ENCODE results near the gene RSBN1L. TPM values are rescaled to one million over a fixed set of nuclear protein-coding genes. Genes with fewer than 3 reads are reported as not detected.

RSBN1L gene
- total and polyA plus RNA-seq, 7 experiments from 2014 or later = 7.7 to 41.7 (median 21.9) TPM

- Mint-ChIP-seq H3K27me3 (no peaks in the 10 kb centered on the region), H3K4me1 (no peaks in the 10 kb centered on the region), H3K9me3 (no peaks in the 10 kb centered on the region), H3K4me3 (no peak overlapping the region), H3K27ac (no peak overlapping the region), H3K36me3 (no peaks in the 10 kb centered on the region)
- DNase-seq = no peak
- CTCF ChIA-PET = interaction anchor here (1.1 to 1.8 kb wide), 2 partner anchors 8 to 95 kb away, joined by 3 to 5 read pairs; no protein-coding TSS in a partner anchor
- Histone ChIP-seq H3K27ac (ENCODE audit: low read depth, low read length) (no peak overlapping the region), H3K27me3 (ENCODE audit: control insufficient read depth in 2 of 2, insufficient read depth in 2 of 2, low read length in 2 of 2) (no peaks in the 10 kb centered on the region), H3K4me1 (ENCODE audit: control insufficient read depth in 2 of 2, insufficient read depth in 2 of 2, low read length in 2 of 2) (no peaks in the 10 kb centered on the region), H3K36me3 (ENCODE audit: control insufficient read depth in 2 of 3, insufficient read depth in 3 of 3, low read length in 3 of 3) (no peaks in the 10 kb centered on the region), H3K9me3 (ENCODE audit: control insufficient read depth in 2 of 3, low read length in 3 of 3) (no peaks in the 10 kb centered on the region), H3K4me3 (ENCODE audit: low read length) (no peak overlapping the region)
- POLR2A ChIA-PET = no interaction called here
- intact Hi-C loops (cut with micrococcal nuclease) = no loop called here
- no peak for ATAC-seq
These were observed 31.5 kb upstream of the RSBN1L start for GRCh38 chr7:77664715-77665114.

- no peaks in the 10 kb centered on the region for H3K27me3 Mint-ChIP-seq
- no peak overlapping the region for H3K27ac Mint-ChIP-seq
- no peaks in the 10 kb centered on the region for H3K36me3 Mint-ChIP-seq
- DNase-seq (no peak), ATAC-seq (no peak)
- no peak overlapping the region for H3K27ac ChIP-seq (ENCODE audit: low read depth, low read length)
- H3K9me3 Mint-ChIP-seq = no peaks in the 10 kb centered on the region
- no peak overlapping the region for H3K4me3 ChIP-seq (ENCODE audit: low read length)
- H3K9me3 ChIP-seq (ENCODE audit: control insufficient read depth in 2 of 3, low read length in 3 of 3) = no peaks in the 10 kb centered on the region
- ChIA-PET CTCF (interaction anchor here (1.1 to 1.8 kb wide), 2 partner anchors 9 to 94 kb away, joined by 3 to 5 read pairs; no protein-coding TSS in a partner anchor), POLR2A (no interaction called here)
- no peaks in the 10 kb centered on the region for H3K4me1 ChIP-seq (ENCODE audit: control insufficient read depth in 2 of 2, insufficient read depth in 2 of 2, low read length in 2 of 2)
- no peaks in the 10 kb centered on the region for H3K4me1 Mint-ChIP-seq
- no peaks in the 10 kb centered on the region for H3K27me3 ChIP-seq (ENCODE audit: control insufficient read depth in 2 of 2, insufficient read depth in 2 of 2, low read length in 2 of 2)
- H3K36me3 ChIP-seq (ENCODE audit: control insufficient read depth in 2 of 3, insufficient read depth in 3 of 3, low read length in 3 of 3) = no peaks in the 10 kb centered on the region
- no peak overlapping the region for H3K4me3 Mint-ChIP-seq
- intact Hi-C loops (cut with micrococcal nuclease) = no loop called here
These were observed 31.1 kb upstream of the RSBN1L start for GRCh38 chr7:77665161-77665560.

- no peak overlapping the region for H3K4me3 Mint-ChIP-seq
- Histone ChIP-seq H3K36me3 (ENCODE audit: control insufficient read depth in 2 of 3, insufficient read depth in 3 of 3, low read length in 3 of 3) (no peaks in the 10 kb centered on the region), H3K9me3 (ENCODE audit: control insufficient read depth in 2 of 3, low read length in 3 of 3) (no peaks in the 10 kb centered on the region), H3K4me3 (ENCODE audit: low read length) (no peak overlapping the region), H3K27me3 (ENCODE audit: control insufficient read depth in 2 of 2, insufficient read depth in 2 of 2, low read length in 2 of 2) (no peaks in the 10 kb centered on the region), H3K27ac (ENCODE audit: low read depth, low read length) (no peak overlapping the region), H3K4me1 (ENCODE audit: control insufficient read depth in 2 of 2, insufficient read depth in 2 of 2, low read length in 2 of 2) (no peaks in the 10 kb centered on the region)
- ChIA-PET POLR2A (no interaction called here), CTCF (interaction anchor here (1.5 kb wide), 1 partner anchor 16 kb away, joined by 5 read pairs; no protein-coding TSS in a partner anchor)
- H3K27me3 Mint-ChIP-seq = no peaks in the 10 kb centered on the region
- intact Hi-C loops (cut with micrococcal nuclease) = no loop called here
- H3K36me3 Mint-ChIP-seq = peaks cover 0 to 4% (median 0%) of the 10 kb centered on the region in 5 donors
- H3K4me1 Mint-ChIP-seq = no peaks in the 10 kb centered on the region
- ATAC-seq (no peak), DNase-seq (no peak)
- no peak overlapping the region for H3K27ac Mint-ChIP-seq
- no peaks in the 10 kb centered on the region for H3K9me3 Mint-ChIP-seq
These were observed 28.7 kb upstream of the RSBN1L start for GRCh38 chr7:77667459-77668086.

GRCh38 chr7:77674878-77675277 lies 21.4 kb upstream of the RSBN1L start:
- DNase-seq = no peak
- Mint-ChIP-seq H3K36me3 (peaks cover 0 to 10% (median 3%) of the 10 kb centered on the region in 5 donors), H3K9me3 (no peaks in the 10 kb centered on the region), H3K27ac (no peak overlapping the region), H3K4me1 (no peaks in the 10 kb centered on the region), H3K4me3 (no peak overlapping the region), H3K27me3 (no peaks in the 10 kb centered on the region)
- intact Hi-C loops (cut with micrococcal nuclease) = loop anchor here in 1 of 2 donors (5.0 kb wide), 1 partner anchor 82 kb away; no protein-coding TSS in a partner anchor
- H3K27me3 ChIP-seq (ENCODE audit: control insufficient read depth in 2 of 2, insufficient read depth in 2 of 2, low read length in 2 of 2) = no peaks in the 10 kb centered on the region
- H3K4me1 ChIP-seq (ENCODE audit: control insufficient read depth in 2 of 2, insufficient read depth in 2 of 2, low read length in 2 of 2) = no peaks in the 10 kb centered on the region
- ChIA-PET CTCF (interaction anchor here (2.0 kb wide), 1 partner anchor 85 kb away, joined by 8 read pairs; no protein-coding TSS in a partner anchor), POLR2A (no interaction called here)
- H3K36me3 ChIP-seq (ENCODE audit: control insufficient read depth in 2 of 3, insufficient read depth in 3 of 3, low read length in 3 of 3) = no peaks in the 10 kb centered on the region
- H3K27ac ChIP-seq (ENCODE audit: low read depth, low read length) = no peak overlapping the region
- no peaks in the 10 kb centered on the region for H3K9me3 ChIP-seq (ENCODE audit: control insufficient read depth in 2 of 3, low read length in 3 of 3)
- H3K4me3 ChIP-seq (ENCODE audit: low read length) = no peak overlapping the region
- no peak for ATAC-seq

- H3K4me3 ChIP-seq (ENCODE audit: low read length) = no peak overlapping the region
- H3K4me1 ChIP-seq (ENCODE audit: control insufficient read depth in 2 of 2, insufficient read depth in 2 of 2, low read length in 2 of 2) = no peaks in the 10 kb centered on the region
- no peak for DNase-seq
- H3K4me1 Mint-ChIP-seq = no peaks in the 10 kb centered on the region
- POLR2A ChIA-PET = no interaction called here
- CTCF ChIA-PET = no interaction called here
- no peaks in the 10 kb centered on the region for H3K9me3 ChIP-seq (ENCODE audit: control insufficient read depth in 2 of 3, low read length in 3 of 3)
- no peak overlapping the region for H3K27ac Mint-ChIP-seq
- H3K27me3 ChIP-seq (ENCODE audit: control insufficient read depth in 2 of 2, insufficient read depth in 2 of 2, low read length in 2 of 2) = no peaks in the 10 kb centered on the region
- ATAC-seq = no peak
- no peak overlapping the region for H3K4me3 Mint-ChIP-seq
- no peaks in the 10 kb centered on the region for H3K9me3 Mint-ChIP-seq
- peaks cover 4 to 26% (median 14%) of the 10 kb centered on the region in 5 donors for H3K36me3 Mint-ChIP-seq
- no peaks in the 10 kb centered on the region for H3K27me3 Mint-ChIP-seq
- no peaks in the 10 kb centered on the region for H3K36me3 ChIP-seq (ENCODE audit: control insufficient read depth in 2 of 3, insufficient read depth in 3 of 3, low read length in 3 of 3)
- intact Hi-C loops (cut with micrococcal nuclease) = no loop called here
- no peak overlapping the region for H3K27ac ChIP-seq (ENCODE audit: low read depth, low read length)
These were observed 16.7 kb upstream of the RSBN1L start for GRCh38 chr7:77679608-77680007.

- ATAC-seq (no peak), DNase-seq (no peak)
- H3K27ac Mint-ChIP-seq = no peak overlapping the region
- ChIA-PET POLR2A (no interaction called here), CTCF (interaction anchor here (0.7 kb wide), 1 partner anchor 80 kb away, joined by 5 read pairs; no protein-coding TSS in a partner anchor)
- no peak overlapping the region for H3K27ac ChIP-seq (ENCODE audit: low read depth, low read length)
- peaks cover 0 to 6% (median 2%) of the 10 kb centered on the region in 7 donors for H3K4me1 Mint-ChIP-seq
- H3K36me3 ChIP-seq (ENCODE audit: control insufficient read depth in 2 of 3, insufficient read depth in 3 of 3, low read length in 3 of 3) = no peaks in the 10 kb centered on the region
- no peaks in the 10 kb centered on the region for H3K27me3 Mint-ChIP-seq
- intact Hi-C loops (cut with micrococcal nuclease) = no loop called here
- H3K4me1 ChIP-seq (ENCODE audit: control insufficient read depth in 2 of 2, insufficient read depth in 2 of 2, low read length in 2 of 2) = no peaks in the 10 kb centered on the region
- H3K9me3 Mint-ChIP-seq = no peaks in the 10 kb centered on the region
- no peak overlapping the region for H3K4me3 ChIP-seq (ENCODE audit: low read length)
- H3K9me3 ChIP-seq (ENCODE audit: control insufficient read depth in 2 of 3, low read length in 3 of 3) = no peaks in the 10 kb centered on the region
- no peak overlapping the region for H3K4me3 Mint-ChIP-seq
- H3K27me3 ChIP-seq (ENCODE audit: control insufficient read depth in 2 of 2, insufficient read depth in 2 of 2, low read length in 2 of 2) = no peaks in the 10 kb centered on the region
- H3K36me3 Mint-ChIP-seq = peaks cover 7 to 28% (median 14%) of the 10 kb centered on the region in 5 donors
These were observed 16.0 kb upstream of the RSBN1L start for GRCh38 chr7:77680266-77680665.

- no peak for DNase-seq
- no peak for ATAC-seq
- H3K36me3 Mint-ChIP-seq = peaks cover 10 to 34% (median 15%) of the 10 kb centered on the region in 5 donors
- ChIA-PET POLR2A (interaction anchor here (0.6 to 4.4 kb wide), 2 partner anchors 13 to 95 kb away, joined by 3 to 29 read pairs; partner anchors contain the start of gene RSBN1L), CTCF (no interaction called here)
- peaks cover 20 to 30% (median 26%) of the 10 kb centered on the region in 7 donors for H3K4me1 Mint-ChIP-seq
- Histone ChIP-seq H3K9me3 (ENCODE audit: control insufficient read depth in 2 of 3, low read length in 3 of 3) (no peaks in the 10 kb centered on the region), H3K36me3 (ENCODE audit: control insufficient read depth in 2 of 3, insufficient read depth in 3 of 3, low read length in 3 of 3) (no peaks in the 10 kb centered on the region), H3K27me3 (ENCODE audit: control insufficient read depth in 2 of 2, insufficient read depth in 2 of 2, low read length in 2 of 2) (no peaks in the 10 kb centered on the region), H3K4me3 (ENCODE audit: low read length) (no peak overlapping the region), H3K4me1 (ENCODE audit: control insufficient read depth in 2 of 2, insufficient read depth in 2 of 2, low read length in 2 of 2) (peaks cover 15 to 16% of the 10 kb centered on the region in 2 donors), H3K27ac (ENCODE audit: low read depth, low read length) (no peak overlapping the region)
- H3K4me3 Mint-ChIP-seq = no peak overlapping the region
- no peak overlapping the region for H3K27ac Mint-ChIP-seq
- intact Hi-C loops (cut with micrococcal nuclease) = no loop called here
- peaks cover 0 to 2% (median 0%) of the 10 kb centered on the region in 11 donors for H3K9me3 Mint-ChIP-seq
- H3K27me3 Mint-ChIP-seq = no peaks in the 10 kb centered on the region
These were observed 12.2 kb upstream of the RSBN1L start for GRCh38 chr7:77684030-77684429.
